Stimulated activated CD4-positive, alpha-beta T cell treated with anti-CD3 and anti-CD28 coated beads, Interleukin-15, amount 100 ng/mL, for 1 hour (primary cell): ENCODE results near the gene ERGIC1.

Experiments used
- DNase-seq, 2 donors: peaks; one replicate each; pipeline ENCODE4 v3.0.0-alpha.2; 2020; ENCODE audit warnings: low read depth in 1 of 2, low spot score in 1 of 2

The ERGIC1 gene

GRCh38 chr5:172918421-172919371 lies 84.6 kb downstream of the ERGIC1 start:
- DNase-seq, result no peak

- DNase-seq, result no peak
These were observed 85.7 kb downstream of the ERGIC1 start for GRCh38 chr5:172919525-172920446.

GRCh38 chr5:172920447-172920849 lies 86.4 kb downstream of the ERGIC1 start:
- no peak for DNase-seq

GRCh38 chr5:172920995-172921394 lies 86.9 kb downstream of the ERGIC1 start:
- DNase-seq, result no peak

- no peak for DNase-seq
These were observed 87.9 kb downstream of the ERGIC1 start for GRCh38 chr5:172921906-172922305.

GRCh38 chr5:172923539-172923938 lies 89.5 kb downstream of the ERGIC1 start:
- DNase-seq, result no peak

- DNase-seq, result no peak
These were observed 91.4 kb downstream of the ERGIC1 start for GRCh38 chr5:172925336-172925948.

GRCh38 chr5:172926008-172926523 lies 92.0 kb downstream of the ERGIC1 start:
- no peak for DNase-seq

- no peak for DNase-seq
These were observed 92.7 kb downstream of the ERGIC1 start for GRCh38 chr5:172926796-172927195.

- no peak for DNase-seq
These were observed 95.4 kb downstream of the ERGIC1 start for GRCh38 chr5:172929371-172929838.

- DNase-seq, result no peak
These were observed 97.0 kb downstream of the ERGIC1 start for GRCh38 chr5:172931001-172931536.

GRCh38 chr5:172932313-172933017 lies 98.4 kb downstream of the ERGIC1 start:
- DNase-seq, result peak; percentile 41 to 60

- DNase-seq, result no peak
These were observed 99.2 kb downstream of the ERGIC1 start for GRCh38 chr5:172933238-172933637.

- no peak for DNase-seq
These were observed 101.0 kb downstream of the ERGIC1 start for GRCh38 chr5:172935096-172935495.

GRCh38 chr5:172936401-172936800 lies 102.3 kb downstream of the ERGIC1 start:
- no peak for DNase-seq

- no peak for DNase-seq
These were observed 105.0 kb downstream of the ERGIC1 start for GRCh38 chr5:172939071-172939470.

- DNase-seq, result no peak
These were observed 105.7 kb downstream of the ERGIC1 start for GRCh38 chr5:172939611-172940267.

GRCh38 chr5:172940268-172941066 lies 106.4 kb downstream of the ERGIC1 start:
- no peak for DNase-seq

- DNase-seq, result no peak
These were observed 107.0 kb downstream of the ERGIC1 start for GRCh38 chr5:172941067-172941516.
